Heart right ventricle (tissue), 16 donors: Measurements from ENCODE around the gene VAC14. TPM values are rescaled to one million over a fixed set of nuclear protein-coding genes. Genes with fewer than 3 reads are reported as not detected.

Source experiments
- ATAC-seq, 8 donors: fragments of 200-7000 bp; cut with Tn5 transposase; one replicate each; pipeline ENCODE4 v1.9.1; 2020; ENCODE audit warnings: mild to moderate bottlenecking in 8 of 8, moderate library complexity in 8 of 8, moderate number of reproducible peaks in 1 of 8
- DNase-seq, 2 donors: peaks; one replicate each; pipeline ENCODE4 v3.0.0-alpha.2; 2020
- H3K27ac ChIP-seq, 10 donors: fragments of 200-600 bp; sonication (generic) in 2 of 10; one replicate each; pipeline versions ENCODE4 v1.5.0 to v1.8.0; 2020 to 2022; ENCODE audit warnings: mild to moderate bottlenecking in 3 of 10
- H3K27me3 ChIP-seq, 7 donors: fragments of 200-600 bp; one replicate each; pipeline ENCODE4 v1.8.0; 2021 to 2022; ENCODE audit warnings: mild to moderate bottlenecking in 2 of 7
- H3K36me3 ChIP-seq, 9 donors: fragments of 200-600 bp; sonication (generic) in 1 of 9; one replicate each; pipeline versions ENCODE4 v1.5.0 to v1.8.0; 2020 to 2022; ENCODE audit warnings: mild to moderate bottlenecking in 2 of 9
- H3K4me1 ChIP-seq, 9 donors: fragments of 200-600 bp; sonication (generic) in 1 of 9; one replicate each; pipeline versions ENCODE4 v1.5.0 to v1.8.0; 2020 to 2022; ENCODE audit warnings: mild to moderate bottlenecking in 4 of 9
- H3K4me3 ChIP-seq, 10 donors: fragments of 200-600 bp; sonication (generic) in 2 of 10; one replicate each; pipeline versions ENCODE4 v1.5.0 to v1.8.0; 2020 to 2022; ENCODE audit warnings: mild to moderate bottlenecking in 7 of 10, moderate library complexity in 2 of 10
- H3K9me3 ChIP-seq, 11 donors: fragments of 200-600 bp in 10 of 11; sonication (generic) in 2 of 11; one replicate each; pipeline versions ENCODE4 v1.5.0 to v1.8.0; 2013 to 2022; ENCODE audit warnings: mild to moderate bottlenecking in 2 of 11, control low read depth in 1 of 11, moderate library complexity in 1 of 11
- CTCF ChIP-seq, 9 donors: fragments of 200-600 bp; sonication (generic) in 2 of 9; IDR thresholded peaks; one replicate each; pipeline versions ENCODE4 v1.5.0 to v1.8.0; 2021 to 2022; ENCODE audit warnings: antibody characterized with exemption in 9 of 9, mild to moderate bottlenecking in 5 of 9, moderate library complexity in 1 of 9
- WGBS, 2 donors: extraction: QIAGEN DNeasy Blood & Tissue Kit; methylation state at CpG; one replicate each; pipeline ENCODE4 v1.1.7; 2013; ENCODE audit warnings: inconsistent platforms in 1 of 2; 5-methylcytosine and 5-hydroxymethylcytosine counted together
- intact Hi-C, 10 donors: fragments of 100-400 bp; cut with DNase I; formaldehyde crosslinking; loops; one replicate each; pipeline versions ENCODE4 v1.11.1 to v1.14.2; 2022
- polyA plus RNA-seq, 2 donors: library from polyadenylated mRNA; stranded (reverse); fragments of 200-250 nt; gene quantifications; one replicate each; pipeline ENCODE4 v1.2.3, GENCODE V29; 2013
- total RNA-seq, 10 donors: library from RNA; stranded (reverse); fragmentation: NEBNext Ultra II Directional in 3 of 10; extraction: Animal tissue kit (Norgen Biotek cat#: 25700) in 3 of 10; gene quantifications; one replicate each; pipeline versions ENCODE4 v1.2.1 to v1.2.4, GENCODE V29; 2021 to 2023
- donor health status: Arrhythmogenic right ventricular cardiomyopathy.
- donor health status: ischemic (EF 13 %, LVEDD 7.1; RV severe dilation, severe dysfunction).
- donor health status: healthy with polysubstance abuse.
- donor health status: DM: no; HTN: yes; CAD: no.
- donor health status: DM: no; HTN: no; CAD: no.
- donor health status: ischemic (EF 25% LVEDD 6.9; RV normal size, moderate dysfunction).
- donor health status: ischemic (EF 25% LVEDD 5.7; RV mildly dilated, moderate dysfunction).
- donor health status: healthy.
- donor health status: DM: yes; HTN: yes; CAD: no.
- donor health status: Ischemic cardiomyopathy.
- donor health status: ischemic (EF 35%, LVEDD 5.7; RV mildly dilated, moderate dysfunction).
- donor health status: nonischemic (EF 11% LVEDD 7.7; RV severe dilation, severe dysfunction).
- donor health status: DM: yes; HTN: yes; CAD: no.
- donor health status: PGD.
- donor health status: ischemic (EF 29% LVEDD 5.4; RV normal size, mild dysfunction).
- donor health status: nonischemic (EF 23%, LVEDD 6.1; RV moderate dilation, normal function).

The VAC14 gene
- total and polyA plus RNA-seq, 12 donors, result 19.2 to 43.7 (median 23.2) TPM

- Histone ChIP-seq H3K4me3 (no peak overlapping the region), H3K4me1 (peaks cover 31 to 67% (median 44%) of the 10 kb centered on the region in 9 donors), H3K27me3 (no peaks in the 10 kb centered on the region), H3K27ac (peak overlapping the region in 1 of 10 donors; percentile 26), H3K36me3 (peaks cover 0 to 52% (median 3%) of the 10 kb centered on the region in 9 donors), H3K9me3 (no peaks in the 10 kb centered on the region)
- intact Hi-C loops, result loop anchor here in 2 of 10 donors (10.0 kb wide), 1 partner anchor 56 kb away; the partner anchor contains the start of gene MTSS2 (in 2 of the 2)
- WGBS, 2 donors, result 81 to 84% methylated on average over 20 of the region's 20 CpGs
- ATAC-seq (no peak), DNase-seq (no peak)
- TF ChIP-seq CTCF (IDR thresholded peaks at IDR 0.05), result no peak
These were observed 59.8 kb downstream of the VAC14 start for GRCh38 chr16:70740914-70741782.

DNA sequence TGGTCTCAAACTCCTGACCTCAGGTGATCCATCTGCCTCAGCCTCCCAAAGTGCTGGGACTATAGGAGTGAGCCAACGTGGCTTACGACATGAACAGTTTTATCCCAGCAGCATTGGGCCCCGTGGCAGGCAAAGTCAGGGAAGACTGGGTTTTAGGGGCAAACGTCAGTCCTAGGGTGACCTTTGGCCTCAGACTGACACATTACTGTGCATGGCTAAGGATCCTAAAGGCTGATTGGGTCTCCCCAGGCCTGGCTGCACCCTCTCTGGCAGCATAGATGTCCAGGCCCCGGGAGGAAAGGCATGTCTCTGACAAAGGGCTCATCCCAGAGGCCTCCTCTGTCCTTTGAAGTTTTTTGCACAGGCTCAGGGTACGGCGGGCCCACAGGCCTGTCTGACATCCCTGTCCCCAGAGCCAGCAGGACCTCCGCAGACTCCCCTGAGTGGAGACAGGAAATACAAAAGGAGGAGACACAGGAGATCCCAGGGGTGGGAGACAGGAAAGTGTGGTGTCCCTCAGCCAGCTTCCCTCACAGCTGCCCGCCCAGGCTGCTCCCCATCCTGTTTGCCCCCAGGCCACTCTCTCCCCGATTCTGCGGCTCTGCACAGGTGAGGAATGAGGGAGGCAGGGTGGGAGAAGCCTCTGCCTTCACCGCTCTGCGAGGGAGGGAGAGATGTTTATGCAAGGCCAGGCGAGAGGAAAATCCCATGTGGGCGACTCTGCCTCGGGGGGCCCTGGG lies 60.6 kb downstream of the VAC14 start:
- Histone ChIP-seq H3K4me3 (no peak overlapping the region), H3K27ac (peak overlapping the region in 1 of 10 donors; percentile 26), H3K36me3 (peaks cover 0 to 52% (median 3%) of the 10 kb centered on the region in 9 donors), H3K9me3 (no peaks in the 10 kb centered on the region), H3K4me1 (peaks cover 32 to 68% (median 46%) of the 10 kb centered on the region in 9 donors), H3K27me3 (no peaks in the 10 kb centered on the region)
- 73 to 82% methylated on average over 16 of the region's 16 CpGs for WGBS, 2 donors
- no peak for TF ChIP-seq CTCF (IDR thresholded peaks at IDR 0.05)
- ATAC-seq (no peak), DNase-seq (no peak)
- intact Hi-C loops, result loop anchor here in 2 of 10 donors (10.0 kb wide), 1 partner anchor 56 kb away; the partner anchor contains the start of gene MTSS2 (in 2 of the 2)

DNA sequence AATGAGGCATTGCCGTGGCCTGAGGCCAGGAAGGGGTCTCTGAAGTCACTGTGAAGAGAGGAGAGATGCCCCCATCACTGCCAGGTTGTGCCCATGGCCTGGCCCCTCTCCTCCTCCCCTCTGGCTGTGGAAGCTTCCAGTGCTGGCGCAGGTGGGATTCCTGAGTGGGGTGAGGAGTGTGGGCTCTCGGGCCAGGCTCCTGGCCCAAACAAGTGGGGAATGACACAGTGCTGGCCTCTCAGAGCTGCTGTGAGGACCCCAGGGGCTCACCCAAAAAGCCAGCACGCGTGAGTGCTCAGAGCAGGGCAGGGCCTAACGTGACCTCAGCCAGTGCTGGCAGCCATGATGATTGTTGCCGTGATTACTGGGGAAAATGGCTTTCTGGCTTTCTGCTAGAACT lies 61.6 kb downstream of the VAC14 start:
- peak overlapping the region in 1 of 10 donors; percentile 91 for H3K27ac ChIP-seq
- no peaks in the 10 kb centered on the region for H3K9me3 ChIP-seq
- H3K4me1 ChIP-seq, result peaks cover 32 to 75% (median 46%) of the 10 kb centered on the region in 9 donors
- intact Hi-C loops, result loop anchor here in 7 of 10 donors (2.0 to 5.0 kb wide), 4 partner anchors 52 to 62 kb away; partner anchors contain the start of gene MTSS2 (in 2 of the 7)
- 91 to 95% methylated on average over 7 of the region's 7 CpGs for WGBS, 2 donors
- H3K4me3 ChIP-seq, result no peak overlapping the region
- no peaks in the 10 kb centered on the region for H3K27me3 ChIP-seq
- ATAC-seq, result no peak
- no peak for DNase-seq
- H3K36me3 ChIP-seq, result peaks cover 0 to 46% (median 3%) of the 10 kb centered on the region in 9 donors
- TF ChIP-seq CTCF (IDR thresholded peaks at IDR 0.05), result no peak
